Measurements from ENCODE around the gene NUP85. TPM values are rescaled to one million over a fixed set of nuclear protein-coding genes. Genes with fewer than 3 reads are reported as not detected.

Gene NUP85
- total RNA-seq, 1 donor from 2014 or later = 44.3 TPM

GRCh38 chr17:75231071-75231470 is 25.6 kb downstream of the NUP85 start:
- DNase-seq (ENCODE audit: low read depth) (no peak), FAIRE-seq (no peak)
- Histone ChIP-seq H3K36me3 (ENCODE audit: insufficient read depth, low read length) (peaks cover 56% of the 10 kb centered on the region), H3K27ac (ENCODE audit: low read depth, low read length) (no peak overlapping the region), H3K4me2 (ENCODE audit: low read length) (no peak overlapping the region), H3K27me3 (ENCODE audit: insufficient read depth, low read length) (no peaks in the 10 kb centered on the region), H3K9me3 (ENCODE audit: insufficient read depth, low read depth, low read length) (no peaks in the 10 kb centered on the region), H2AFZ (ENCODE audit: low read depth, low read length) (no peak overlapping the region), H3K4me1 (ENCODE audit: insufficient read depth, low read length) (no peaks in the 10 kb centered on the region), H3K79me2 (ENCODE audit: insufficient read depth, low read length) (peaks cover 4% of the 10 kb centered on the region), H4K20me1 (ENCODE audit: insufficient read depth, low read length) (peaks cover 21% of the 10 kb centered on the region), H3K4me3 (ENCODE audit: insufficient read depth, low read depth, low read length) (no peak overlapping the region), H3K9ac (ENCODE audit: low read length) (no peak overlapping the region)
- Mint-ChIP-seq H3K27ac (ENCODE audit: unreplicated experiment) (no peak overlapping the region), H3K9me3 (ENCODE audit: unreplicated experiment) (no peaks in the 10 kb centered on the region), H3K36me3 (ENCODE audit: low read depth, unreplicated experiment) (peaks cover 20% of the 10 kb centered on the region), H3K4me1 (ENCODE audit: low read depth, unreplicated experiment) (no peaks in the 10 kb centered on the region), H3K27me3 (ENCODE audit: low read depth, unreplicated experiment) (no peaks in the 10 kb centered on the region), H3K4me3 (ENCODE audit: unreplicated experiment) (no peak overlapping the region)
- TF ChIP-seq, protein P1, sequence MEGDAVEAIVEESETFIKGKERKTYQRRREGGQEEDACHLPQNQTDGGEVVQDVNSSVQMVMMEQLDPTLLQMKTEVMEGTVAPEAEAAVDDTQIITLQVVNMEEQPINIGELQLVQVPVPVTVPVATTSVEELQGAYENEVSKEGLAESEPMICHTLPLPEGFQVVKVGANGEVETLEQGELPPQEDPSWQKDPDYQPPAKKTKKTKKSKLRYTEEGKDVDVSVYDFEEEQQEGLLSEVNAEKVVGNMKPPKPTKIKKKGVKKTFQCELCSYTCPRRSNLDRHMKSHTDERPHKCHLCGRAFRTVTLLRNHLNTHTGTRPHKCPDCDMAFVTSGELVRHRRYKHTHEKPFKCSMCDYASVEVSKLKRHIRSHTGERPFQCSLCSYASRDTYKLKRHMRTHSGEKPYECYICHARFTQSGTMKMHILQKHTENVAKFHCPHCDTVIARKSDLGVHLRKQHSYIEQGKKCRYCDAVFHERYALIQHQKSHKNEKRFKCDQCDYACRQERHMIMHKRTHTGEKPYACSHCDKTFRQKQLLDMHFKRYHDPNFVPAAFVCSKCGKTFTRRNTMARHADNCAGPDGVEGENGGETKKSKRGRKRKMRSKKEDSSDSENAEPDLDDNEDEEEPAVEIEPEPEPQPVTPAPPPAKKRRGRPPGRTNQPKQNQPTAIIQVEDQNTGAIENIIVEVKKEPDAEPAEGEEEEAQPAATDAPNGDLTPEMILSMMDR (IDR thresholded peaks at IDR 0.05; ENCODE audit: insufficient read depth, low read depth, low read length) = no peak
- TF ChIP-seq EZH2 (IDR thresholded peaks at IDR 0.05; ENCODE audit: insufficient read depth, low read length) = no peak

GRCh38 chr17:75231741-75232464 is 26.4 kb downstream of the NUP85 start:
- DNase-seq (ENCODE audit: low read depth) (no peak), FAIRE-seq (no peak)
- Mint-ChIP-seq H3K4me1 (ENCODE audit: low read depth, unreplicated experiment) (no peaks in the 10 kb centered on the region), H3K27ac (ENCODE audit: unreplicated experiment) (no peak overlapping the region), H3K9me3 (ENCODE audit: unreplicated experiment) (no peaks in the 10 kb centered on the region), H3K27me3 (ENCODE audit: low read depth, unreplicated experiment) (no peaks in the 10 kb centered on the region), H3K4me3 (ENCODE audit: unreplicated experiment) (no peak overlapping the region), H3K36me3 (ENCODE audit: low read depth, unreplicated experiment) (peaks cover 22% of the 10 kb centered on the region)
- H3K9me3 ChIP-seq (ENCODE audit: insufficient read depth, low read depth, low read length) = no peaks in the 10 kb centered on the region
- H2AFZ ChIP-seq (ENCODE audit: low read depth, low read length) = no peak overlapping the region
- H3K4me1 ChIP-seq (ENCODE audit: insufficient read depth, low read length) = no peaks in the 10 kb centered on the region
- peaks cover 55% of the 10 kb centered on the region for H3K36me3 ChIP-seq (ENCODE audit: insufficient read depth, low read length)
- H3K27me3 ChIP-seq (ENCODE audit: insufficient read depth, low read length) = no peaks in the 10 kb centered on the region
- H3K79me2 ChIP-seq (ENCODE audit: insufficient read depth, low read length) = peaks cover 4% of the 10 kb centered on the region
- peaks cover 21% of the 10 kb centered on the region for H4K20me1 ChIP-seq (ENCODE audit: insufficient read depth, low read length)
- no peak overlapping the region for H3K4me2 ChIP-seq (ENCODE audit: low read length)
- no peak for TF ChIP-seq EZH2 (IDR thresholded peaks at IDR 0.05; ENCODE audit: insufficient read depth, low read length)
- H3K4me3 ChIP-seq (ENCODE audit: insufficient read depth, low read depth, low read length) = no peak overlapping the region
- H3K27ac ChIP-seq (ENCODE audit: low read depth, low read length) = no peak overlapping the region
- no peak overlapping the region for H3K9ac ChIP-seq (ENCODE audit: low read length)

- no peak overlapping the region for H3K27ac ChIP-seq (ENCODE audit: low read depth, low read length)
- no peak overlapping the region for H3K4me3 Mint-ChIP-seq (ENCODE audit: unreplicated experiment)
- H3K4me1 ChIP-seq (ENCODE audit: insufficient read depth, low read length) = no peaks in the 10 kb centered on the region
- FAIRE-seq = no peak
- no peak overlapping the region for H3K4me3 ChIP-seq (ENCODE audit: insufficient read depth, low read depth, low read length)
- H3K27me3 Mint-ChIP-seq (ENCODE audit: low read depth, unreplicated experiment) = no peaks in the 10 kb centered on the region
- peaks cover 4% of the 10 kb centered on the region for H3K79me2 ChIP-seq (ENCODE audit: insufficient read depth, low read length)
- no peak overlapping the region for H3K4me2 ChIP-seq (ENCODE audit: low read length)
- H3K27ac Mint-ChIP-seq (ENCODE audit: unreplicated experiment) = no peak overlapping the region
- no peak overlapping the region for H2AFZ ChIP-seq (ENCODE audit: low read depth, low read length)
- H3K4me1 Mint-ChIP-seq (ENCODE audit: low read depth, unreplicated experiment) = no peaks in the 10 kb centered on the region
- H3K36me3 Mint-ChIP-seq (ENCODE audit: low read depth, unreplicated experiment) = peaks cover 20% of the 10 kb centered on the region
- no peaks in the 10 kb centered on the region for H3K27me3 ChIP-seq (ENCODE audit: insufficient read depth, low read length)
- no peaks in the 10 kb centered on the region for H3K9me3 ChIP-seq (ENCODE audit: insufficient read depth, low read depth, low read length)
- no peaks in the 10 kb centered on the region for H3K9me3 Mint-ChIP-seq (ENCODE audit: unreplicated experiment)
- no peak for DNase-seq (ENCODE audit: low read depth)
- peaks cover 21% of the 10 kb centered on the region for H4K20me1 ChIP-seq (ENCODE audit: insufficient read depth, low read length)
- no peak overlapping the region for H3K9ac ChIP-seq (ENCODE audit: low read length)
- TF ChIP-seq, protein P1 (IDR thresholded peaks at IDR 0.05; ENCODE audit: insufficient read depth, low read depth, low read length) = no peak
- no peak for TF ChIP-seq EZH2 (IDR thresholded peaks at IDR 0.05; ENCODE audit: insufficient read depth, low read length)
- H3K36me3 ChIP-seq (ENCODE audit: insufficient read depth, low read length) = peaks cover 56% of the 10 kb centered on the region
These were observed 27.3 kb downstream of the NUP85 start for GRCh38 chr17:75232786-75233185.
